Measurements from ENCODE around the gene L3MBTL3.

Gene L3MBTL3

GRCh38 chr6:130076512-130076911, 58.1 kb downstream of the L3MBTL3 start:
- Histone ChIP-seq H3K27me3 (ENCODE audit: control insufficient read depth, insufficient read depth, low read length) (no peaks in the 10 kb centered on the region), H3K9me3 (ENCODE audit: control insufficient read depth, insufficient read depth, low read depth, low read length) (no peaks in the 10 kb centered on the region), H3K27ac (ENCODE audit: low read depth, low read length) (no peak overlapping the region), H3K9ac (ENCODE audit: low read length) (no peak overlapping the region), H3K36me3 (ENCODE audit: control insufficient read depth, insufficient read depth, low read length) (0 out of 2 replicates have a peak, but pooled peaks cover 5% of the 10 kb centered on the region), H3K4me3 (ENCODE audit: low read depth, low read length) (no peak overlapping the region), H3K4me1 (ENCODE audit: control insufficient read depth, insufficient read depth, low read length) (peaks cover 6% of the 10 kb centered on the region; the same call in 1 of the 2 replicates)

DNA sequence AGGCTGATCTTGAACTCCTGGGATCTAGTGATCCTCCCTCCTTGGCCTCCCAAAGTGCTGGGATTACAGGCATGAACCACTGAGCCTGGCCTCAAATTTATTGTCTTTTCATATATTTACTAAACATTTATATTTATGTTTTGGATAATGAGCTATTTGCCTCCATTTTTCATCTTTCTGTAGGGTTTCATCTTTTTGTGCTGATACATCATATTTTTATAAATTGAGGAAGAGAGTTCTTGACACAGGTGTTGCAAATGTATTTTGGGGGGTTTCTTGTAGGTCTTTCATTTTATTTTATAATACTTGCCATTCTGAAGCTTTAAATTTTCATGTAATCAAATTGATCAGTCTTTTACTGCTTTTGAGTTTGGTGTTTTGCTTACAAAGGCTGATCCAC, 72.4 kb downstream of the L3MBTL3 start:
- Histone ChIP-seq H3K4me3 (ENCODE audit: low read depth, low read length) (no peak overlapping the region), H3K9ac (ENCODE audit: low read length) (no peak overlapping the region), H3K4me1 (ENCODE audit: control insufficient read depth, insufficient read depth, low read length) (no peaks in the 10 kb centered on the region), H3K27ac (ENCODE audit: low read depth, low read length) (no peak overlapping the region), H3K27me3 (ENCODE audit: control insufficient read depth, insufficient read depth, low read length) (no peaks in the 10 kb centered on the region), H3K36me3 (ENCODE audit: control insufficient read depth, insufficient read depth, low read length) (peaks cover 6% of the 10 kb centered on the region), H3K9me3 (ENCODE audit: control insufficient read depth, insufficient read depth, low read depth, low read length) (no peaks in the 10 kb centered on the region)

DNA sequence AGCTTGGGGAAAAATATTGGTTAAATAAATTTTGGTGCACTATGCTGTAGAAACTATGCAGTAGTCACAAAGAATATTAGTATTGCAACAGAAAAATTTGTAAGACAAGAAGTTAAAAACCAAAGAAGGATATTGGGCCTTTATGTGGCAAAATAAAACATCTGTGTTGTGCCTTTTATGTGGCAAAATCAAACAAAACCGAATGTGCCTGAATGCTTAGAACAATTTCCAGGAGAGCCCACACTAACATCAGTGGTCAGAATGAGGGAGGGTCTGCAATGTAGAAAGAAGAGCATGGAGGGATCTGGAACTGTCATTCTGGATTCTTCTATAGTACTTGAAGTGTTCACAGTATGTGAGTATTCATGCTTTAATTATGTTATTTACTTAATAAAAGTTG, 75.2 kb downstream of the L3MBTL3 start:
- no peak overlapping the region for H3K9ac ChIP-seq (ENCODE audit: low read length)
- H3K4me3 ChIP-seq (ENCODE audit: low read depth, low read length) = no peak overlapping the region
- no peaks in the 10 kb centered on the region for H3K4me1 ChIP-seq (ENCODE audit: control insufficient read depth, insufficient read depth, low read length)
- H3K36me3 ChIP-seq (ENCODE audit: control insufficient read depth, insufficient read depth, low read length) = peaks cover 8% of the 10 kb centered on the region
- no peaks in the 10 kb centered on the region for H3K27me3 ChIP-seq (ENCODE audit: control insufficient read depth, insufficient read depth, low read length)
- H3K27ac ChIP-seq (ENCODE audit: low read depth, low read length) = no peak overlapping the region
- no peaks in the 10 kb centered on the region for H3K9me3 ChIP-seq (ENCODE audit: control insufficient read depth, insufficient read depth, low read depth, low read length)

- Histone ChIP-seq H3K27ac (ENCODE audit: low read depth, low read length) (no peak overlapping the region), H3K27me3 (ENCODE audit: control insufficient read depth, insufficient read depth, low read length) (no peaks in the 10 kb centered on the region), H3K4me3 (ENCODE audit: low read depth, low read length) (no peak overlapping the region), H3K9me3 (ENCODE audit: control insufficient read depth, insufficient read depth, low read depth, low read length) (no peaks in the 10 kb centered on the region), H3K36me3 (ENCODE audit: control insufficient read depth, insufficient read depth, low read length) (peaks cover 11% of the 10 kb centered on the region), H3K4me1 (ENCODE audit: control insufficient read depth, insufficient read depth, low read length) (no peaks in the 10 kb centered on the region), H3K9ac (ENCODE audit: low read length) (no peak overlapping the region)
Observed at GRCh38 chr6:130098317-130098716, 79.9 kb downstream of the L3MBTL3 start.

- Histone ChIP-seq H3K36me3 (ENCODE audit: control insufficient read depth, insufficient read depth, low read length) (peaks cover 11% of the 10 kb centered on the region), H3K4me3 (ENCODE audit: low read depth, low read length) (no peak overlapping the region), H3K9ac (ENCODE audit: low read length) (no peak overlapping the region), H3K27ac (ENCODE audit: low read depth, low read length) (no peak overlapping the region), H3K27me3 (ENCODE audit: control insufficient read depth, insufficient read depth, low read length) (no peaks in the 10 kb centered on the region), H3K4me1 (ENCODE audit: control insufficient read depth, insufficient read depth, low read length) (no peaks in the 10 kb centered on the region), H3K9me3 (ENCODE audit: control insufficient read depth, insufficient read depth, low read depth, low read length) (no peaks in the 10 kb centered on the region)
Observed at GRCh38 chr6:130099119-130099518, 80.7 kb downstream of the L3MBTL3 start.

DNA sequence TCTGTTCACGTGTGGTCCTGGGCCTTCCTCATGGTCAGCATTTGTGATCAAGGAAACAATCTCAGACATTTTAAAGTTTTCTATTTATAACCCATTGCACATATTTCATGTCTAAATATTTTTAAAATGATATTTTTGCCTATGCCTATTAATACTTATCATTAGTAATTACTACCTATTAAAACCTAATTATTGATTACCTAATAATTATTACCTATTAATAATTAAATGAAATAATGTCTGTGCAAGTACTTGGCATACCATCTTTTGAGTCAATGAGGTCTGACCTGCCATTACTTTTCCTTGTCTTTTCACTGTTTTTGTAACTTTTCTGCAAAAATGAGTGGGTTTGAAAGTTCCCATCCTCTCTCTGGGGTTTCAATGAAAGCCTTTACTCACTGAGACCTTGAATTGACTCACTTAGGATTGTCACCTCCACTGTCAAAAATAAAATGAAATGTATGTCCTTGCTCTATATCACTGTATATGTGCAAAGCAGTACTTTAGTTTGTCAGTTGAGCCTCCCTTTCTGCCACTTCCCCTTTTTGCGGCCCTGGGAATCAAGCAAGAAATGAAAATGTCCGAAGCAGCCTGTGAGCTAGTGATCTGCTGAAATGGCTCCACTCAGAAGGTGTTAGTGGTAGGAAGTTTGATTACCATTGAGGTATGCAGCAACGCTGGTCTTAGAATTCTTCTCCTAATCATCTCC, 87.8 kb downstream of the L3MBTL3 start:
- Histone ChIP-seq H3K27ac (ENCODE audit: low read depth, low read length) (no peak overlapping the region), H3K4me1 (ENCODE audit: control insufficient read depth, insufficient read depth, low read length) (no peaks in the 10 kb centered on the region), H3K9ac (ENCODE audit: low read length) (no peak overlapping the region), H3K36me3 (ENCODE audit: control insufficient read depth, insufficient read depth, low read length) (no peaks in the 10 kb centered on the region), H3K9me3 (ENCODE audit: control insufficient read depth, insufficient read depth, low read depth, low read length) (no peaks in the 10 kb centered on the region), H3K4me3 (ENCODE audit: low read depth, low read length) (no peak overlapping the region), H3K27me3 (ENCODE audit: control insufficient read depth, insufficient read depth, low read length) (no peaks in the 10 kb centered on the region)

DNA sequence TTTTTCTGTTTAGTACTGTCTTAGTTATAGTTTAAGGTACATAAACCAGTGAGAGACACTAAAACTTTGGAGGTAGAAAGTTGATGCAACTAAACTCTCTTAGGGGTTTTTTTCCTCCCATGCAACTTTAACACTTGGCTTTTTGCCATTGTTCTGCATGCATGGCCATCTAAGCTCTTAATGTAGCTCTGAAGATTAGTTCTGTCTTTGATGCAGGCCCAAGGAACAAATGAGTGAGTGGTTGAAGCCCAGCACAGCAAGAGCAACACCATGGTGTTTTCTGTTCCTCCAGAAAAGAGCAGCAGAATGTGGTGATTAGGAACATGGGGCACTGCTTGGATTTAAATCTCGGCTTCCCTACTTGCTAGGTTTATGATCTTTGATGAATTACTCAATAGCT, 89.3 kb downstream of the L3MBTL3 start:
- Histone ChIP-seq H3K4me1 (ENCODE audit: control insufficient read depth, insufficient read depth, low read length) (no peaks in the 10 kb centered on the region), H3K9ac (ENCODE audit: low read length) (no peak overlapping the region), H3K36me3 (ENCODE audit: control insufficient read depth, insufficient read depth, low read length) (no peaks in the 10 kb centered on the region), H3K27ac (ENCODE audit: low read depth, low read length) (no peak overlapping the region), H3K27me3 (ENCODE audit: control insufficient read depth, insufficient read depth, low read length) (no peaks in the 10 kb centered on the region), H3K4me3 (ENCODE audit: low read depth, low read length) (no peak overlapping the region), H3K9me3 (ENCODE audit: control insufficient read depth, insufficient read depth, low read depth, low read length) (no peaks in the 10 kb centered on the region)

DNA sequence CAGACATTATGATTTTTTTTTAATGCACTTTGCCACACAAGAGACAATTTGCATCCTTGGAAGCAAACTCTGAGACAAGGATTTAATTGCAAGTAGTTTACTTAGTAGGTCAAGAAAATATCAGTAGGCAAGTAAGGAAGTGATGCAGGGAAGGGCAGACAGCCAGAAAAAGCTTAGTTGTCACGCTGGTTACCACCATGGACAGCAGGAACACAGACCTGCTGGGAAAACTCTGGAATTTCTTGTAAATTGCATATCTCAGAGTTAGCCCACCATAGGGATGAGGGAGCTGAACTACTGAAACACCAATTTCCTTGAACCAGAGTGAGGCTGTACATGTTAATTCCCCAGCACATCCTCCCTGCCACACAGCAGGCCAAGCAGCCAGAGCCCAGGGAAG, 92.7 kb downstream of the L3MBTL3 start:
- H3K9me3 ChIP-seq (ENCODE audit: control insufficient read depth, insufficient read depth, low read depth, low read length) = no peaks in the 10 kb centered on the region
- no peaks in the 10 kb centered on the region for H3K4me1 ChIP-seq (ENCODE audit: control insufficient read depth, insufficient read depth, low read length)
- no peak overlapping the region for H3K27ac ChIP-seq (ENCODE audit: low read depth, low read length)
- no peak overlapping the region for H3K4me3 ChIP-seq (ENCODE audit: low read depth, low read length)
- no peaks in the 10 kb centered on the region; the same call in 1 of the 2 replicates for H3K36me3 ChIP-seq (ENCODE audit: control insufficient read depth, insufficient read depth, low read length)
- H3K9ac ChIP-seq (ENCODE audit: low read length) = no peak overlapping the region
- no peaks in the 10 kb centered on the region for H3K27me3 ChIP-seq (ENCODE audit: control insufficient read depth, insufficient read depth, low read length)

DNA sequence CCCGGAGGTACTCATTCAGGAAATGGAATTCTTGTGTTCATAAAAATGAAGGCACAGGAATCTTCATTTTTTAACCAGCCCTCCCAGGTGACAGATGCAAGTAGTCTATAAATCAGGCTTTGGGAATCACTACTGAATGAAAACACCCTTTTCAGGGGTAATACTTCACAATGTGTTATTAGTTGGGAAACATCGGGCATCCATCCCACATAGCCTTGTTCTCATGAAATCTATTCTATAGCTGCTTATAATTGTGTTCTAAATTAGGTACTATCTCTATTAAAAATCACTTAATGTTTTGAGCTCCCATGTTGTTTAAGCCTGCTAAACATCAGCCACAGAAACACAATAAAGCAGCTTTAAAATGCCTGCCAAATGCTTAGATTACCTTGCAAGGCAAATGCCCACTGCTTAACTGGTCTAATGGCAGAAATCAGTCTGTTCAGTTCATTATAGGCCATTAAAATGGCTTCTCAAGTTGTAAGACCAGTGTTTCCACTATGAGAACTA, 94.9 kb downstream of the L3MBTL3 start:
- Histone ChIP-seq H3K4me3 (ENCODE audit: low read depth, low read length) (no peak overlapping the region), H3K4me1 (ENCODE audit: control insufficient read depth, insufficient read depth, low read length) (no peaks in the 10 kb centered on the region), H3K27ac (ENCODE audit: low read depth, low read length) (no peak overlapping the region), H3K9me3 (ENCODE audit: control insufficient read depth, insufficient read depth, low read depth, low read length) (no peaks in the 10 kb centered on the region), H3K36me3 (ENCODE audit: control insufficient read depth, insufficient read depth, low read length) (no peaks in the 10 kb centered on the region; the same call in 1 of the 2 replicates), H3K27me3 (ENCODE audit: control insufficient read depth, insufficient read depth, low read length) (no peaks in the 10 kb centered on the region), H3K9ac (ENCODE audit: low read length) (no peak overlapping the region)

DNA sequence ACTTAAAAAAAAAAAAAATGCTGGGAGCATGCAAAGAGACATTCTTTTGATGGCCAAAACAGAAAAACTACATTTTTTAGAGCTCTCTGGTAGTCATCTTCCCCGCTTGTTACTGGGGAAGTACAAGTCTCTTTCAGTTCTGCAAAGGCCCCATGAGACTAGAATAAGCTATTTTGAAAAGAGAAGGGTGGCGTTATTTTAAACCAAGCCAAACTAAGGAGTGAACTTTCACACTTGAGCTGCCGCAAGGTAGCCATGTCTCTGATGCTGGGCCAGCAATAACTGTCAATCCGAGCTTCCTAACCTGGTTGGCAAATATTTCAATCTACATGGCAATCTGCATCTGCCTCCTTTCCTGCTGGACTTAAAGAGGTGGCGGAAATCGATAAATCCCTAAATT, 96.7 kb downstream of the L3MBTL3 start:
- Histone ChIP-seq H3K4me1 (ENCODE audit: control insufficient read depth, insufficient read depth, low read length) (no peaks in the 10 kb centered on the region), H3K9me3 (ENCODE audit: control insufficient read depth, insufficient read depth, low read depth, low read length) (no peaks in the 10 kb centered on the region), H3K27me3 (ENCODE audit: control insufficient read depth, insufficient read depth, low read length) (no peaks in the 10 kb centered on the region), H3K36me3 (ENCODE audit: control insufficient read depth, insufficient read depth, low read length) (no peaks in the 10 kb centered on the region; the same call in 1 of the 2 replicates), H3K27ac (ENCODE audit: low read depth, low read length) (no peak overlapping the region), H3K4me3 (ENCODE audit: low read depth, low read length) (no peak overlapping the region), H3K9ac (ENCODE audit: low read length) (no peak overlapping the region)

GRCh38 chr6:130116273-130116672, 97.9 kb downstream of the L3MBTL3 start:
- Histone ChIP-seq H3K36me3 (ENCODE audit: control insufficient read depth, insufficient read depth, low read length) (no peaks in the 10 kb centered on the region; the same call in 1 of the 2 replicates), H3K4me3 (ENCODE audit: low read depth, low read length) (no peak overlapping the region), H3K27ac (ENCODE audit: low read depth, low read length) (no peak overlapping the region), H3K4me1 (ENCODE audit: control insufficient read depth, insufficient read depth, low read length) (no peaks in the 10 kb centered on the region), H3K9me3 (ENCODE audit: control insufficient read depth, insufficient read depth, low read depth, low read length) (no peaks in the 10 kb centered on the region), H3K9ac (ENCODE audit: low read length) (no peak overlapping the region), H3K27me3 (ENCODE audit: control insufficient read depth, insufficient read depth, low read length) (no peaks in the 10 kb centered on the region)

All from HUES6 (cell line).